NCI-H1436 (cell line): Measurements from ENCODE around the gene RND3.

Experiments used
- DNase-seq: peaks from one replicate; lab custom pipeline; 2025; lab: John Stamatoyannopoulos, UW

The RND3 gene

DNA sequence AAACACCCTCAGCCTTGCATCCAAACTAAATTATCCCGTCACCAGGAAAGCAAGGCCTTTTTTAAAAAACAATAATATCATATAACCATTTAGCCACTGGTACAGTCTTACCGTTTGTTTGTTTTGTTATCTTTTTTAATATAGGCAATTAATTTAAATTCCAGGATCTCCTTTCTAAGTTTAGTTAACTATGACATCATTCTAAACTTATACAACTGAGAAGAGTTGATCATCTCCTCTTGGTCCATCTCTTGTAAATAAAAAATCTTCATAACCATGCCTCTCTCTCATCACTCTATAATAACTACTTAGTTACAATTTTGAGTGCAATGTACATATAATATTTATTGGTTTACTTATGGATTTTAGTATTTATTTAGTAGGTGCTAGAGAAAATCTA, 46.2 kb downstream of the RND3 start:
- DNase-seq: no peak

DNA sequence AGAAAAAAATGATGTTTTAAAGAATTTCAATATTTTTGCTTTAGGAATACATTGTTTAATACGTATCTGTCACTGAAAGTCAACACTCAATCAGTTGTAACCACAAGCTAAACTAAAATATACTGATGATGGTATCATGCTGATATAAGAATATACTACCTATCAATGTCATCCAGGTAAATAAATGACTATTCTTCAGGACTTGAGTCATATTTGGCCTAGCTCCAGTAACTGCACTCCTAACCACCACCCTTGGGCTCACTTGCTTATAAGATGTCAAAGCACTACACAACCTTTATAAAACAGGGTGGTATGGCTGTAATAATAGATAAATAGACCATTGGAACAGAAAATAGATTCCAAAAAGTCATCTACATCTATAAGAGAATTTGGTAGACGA, 48.8 kb downstream of the RND3 start:
- no peak for DNase-seq

DNA sequence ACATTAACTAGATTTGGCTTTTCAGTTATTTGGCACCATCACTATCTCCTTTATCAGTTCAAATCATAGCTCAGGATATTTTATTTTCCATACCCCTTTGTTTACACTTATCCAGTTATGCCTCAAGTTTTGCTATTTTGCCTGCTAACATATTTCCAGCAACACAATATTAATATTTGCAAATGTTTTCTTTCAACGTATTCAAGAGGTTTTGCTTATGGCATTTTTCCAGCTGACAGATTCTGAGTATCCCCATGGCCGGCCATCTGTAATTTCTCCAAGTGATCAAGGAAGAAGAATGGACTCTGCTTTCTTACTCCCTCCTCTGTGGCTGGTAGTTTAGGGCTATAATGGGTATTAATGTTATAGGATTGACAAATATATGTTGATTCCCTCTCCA, 49.4 kb downstream of the RND3 start:
- DNase-seq: no peak

DNA sequence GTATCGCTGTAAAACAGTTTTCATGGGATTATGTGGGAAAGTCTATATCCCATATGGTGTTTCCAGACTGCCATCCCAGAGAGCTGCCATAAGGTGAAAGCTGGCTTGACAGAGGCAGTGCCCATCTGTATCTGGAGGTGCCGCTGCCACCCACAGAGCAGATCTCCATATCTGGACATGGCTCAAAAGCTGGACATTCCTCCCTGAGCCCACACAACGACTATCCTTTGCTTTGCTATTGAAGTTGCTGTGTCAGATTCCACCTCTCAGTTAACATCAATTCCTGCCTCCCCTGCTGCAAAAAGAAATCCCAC, 55.2 kb downstream of the RND3 start:
- DNase-seq: no peak

DNA sequence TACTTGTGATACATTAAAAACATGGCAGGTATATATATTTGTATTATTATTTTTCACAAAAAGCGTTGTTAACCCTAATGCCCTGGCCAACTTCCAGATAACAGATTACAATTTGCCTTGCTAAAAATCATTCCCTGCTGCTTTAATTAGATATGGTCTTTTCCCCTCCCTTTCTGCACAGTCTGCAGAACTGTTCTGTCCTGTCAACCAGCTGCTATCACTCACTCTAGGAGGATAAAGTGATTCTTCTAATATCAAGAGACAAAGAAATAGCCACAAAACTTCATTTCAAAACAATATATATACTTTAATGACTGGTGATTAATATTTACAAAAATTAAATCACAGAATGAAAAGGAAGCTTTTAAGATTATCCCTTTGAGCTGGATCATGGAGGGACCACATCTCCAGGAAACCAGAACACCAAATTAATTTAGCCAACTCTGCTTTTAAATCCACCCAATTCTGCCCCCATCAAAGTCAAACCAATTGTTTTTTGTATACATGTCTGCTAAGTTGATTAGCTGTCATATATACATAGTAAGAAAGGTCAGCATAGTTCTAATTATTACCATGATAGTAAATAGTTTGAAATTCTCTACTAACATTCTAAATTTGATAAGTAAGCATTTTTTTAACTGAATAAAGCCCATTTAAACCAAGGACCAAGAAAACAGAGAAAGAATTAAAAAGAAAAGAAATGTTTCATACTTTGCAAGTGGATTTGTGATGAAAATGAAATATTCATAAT, 55.7 kb downstream of the RND3 start:
- no peak for DNase-seq

DNA sequence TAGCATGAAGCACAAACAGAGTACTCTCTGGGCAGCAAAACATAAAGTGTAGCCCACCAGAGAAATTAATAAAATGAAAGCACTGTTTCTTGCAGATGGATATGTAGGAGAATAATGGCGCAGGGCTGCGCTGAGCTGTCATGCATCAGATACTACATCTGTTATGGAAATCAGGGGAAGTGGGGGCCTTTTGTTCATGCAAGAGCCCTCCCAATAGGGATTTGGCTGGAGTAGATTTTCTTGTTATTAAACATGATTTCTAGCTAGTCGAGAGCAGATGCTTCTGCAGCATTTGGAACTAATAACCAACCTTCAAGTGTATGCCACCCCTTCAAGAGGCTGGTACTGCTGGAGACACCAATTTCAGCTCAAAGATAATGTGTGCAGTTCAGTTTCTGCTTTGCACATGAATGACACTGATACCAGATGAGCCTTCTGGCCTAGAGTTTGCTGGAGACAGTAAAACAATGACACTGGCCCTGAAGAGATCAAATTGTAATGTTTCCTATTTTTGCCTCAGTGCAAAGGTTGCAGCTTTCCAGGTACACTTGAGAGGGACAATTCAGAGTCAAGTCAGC, 58.0 kb downstream of the RND3 start:
- peak; percentile 48 for DNase-seq

DNA sequence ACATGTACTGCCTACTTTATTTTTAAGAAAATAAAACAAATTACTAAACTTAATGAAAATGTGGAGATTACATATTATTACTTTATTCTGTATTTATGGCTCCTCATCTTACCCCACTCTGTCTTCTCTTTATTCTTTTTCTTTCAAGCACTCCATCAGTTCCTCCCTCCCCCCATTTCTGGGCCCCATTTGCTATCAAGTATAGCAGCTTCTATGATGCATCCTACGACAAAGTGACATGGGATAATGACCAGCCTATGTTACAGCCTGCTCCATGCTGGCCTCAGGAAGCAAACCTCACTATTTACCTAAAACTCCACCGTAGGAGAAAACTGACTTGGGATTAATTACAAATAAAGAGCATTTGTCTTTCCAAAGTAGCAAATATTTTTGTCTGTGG, 58.8 kb downstream of the RND3 start:
- no peak for DNase-seq

DNA sequence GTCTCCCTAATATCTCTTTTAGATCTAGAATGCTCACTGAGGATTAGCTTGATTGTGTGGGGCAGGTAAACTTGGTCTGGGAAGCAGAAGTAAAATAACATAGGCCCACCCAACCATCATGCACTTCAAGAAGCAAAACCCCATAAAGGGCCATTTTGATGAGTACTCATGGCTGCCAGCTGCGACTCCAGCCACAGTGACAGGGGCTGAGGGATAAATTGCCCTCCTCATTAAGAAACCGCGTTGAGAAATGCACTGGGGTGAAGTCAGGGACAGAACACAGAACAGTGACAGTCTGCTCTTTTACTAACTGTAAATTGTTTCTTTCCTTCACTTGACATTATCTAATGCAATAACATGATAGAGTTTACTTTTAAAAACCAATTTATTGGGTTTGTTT, 60.2 kb downstream of the RND3 start:
- peak; percentile 22 for DNase-seq

DNA sequence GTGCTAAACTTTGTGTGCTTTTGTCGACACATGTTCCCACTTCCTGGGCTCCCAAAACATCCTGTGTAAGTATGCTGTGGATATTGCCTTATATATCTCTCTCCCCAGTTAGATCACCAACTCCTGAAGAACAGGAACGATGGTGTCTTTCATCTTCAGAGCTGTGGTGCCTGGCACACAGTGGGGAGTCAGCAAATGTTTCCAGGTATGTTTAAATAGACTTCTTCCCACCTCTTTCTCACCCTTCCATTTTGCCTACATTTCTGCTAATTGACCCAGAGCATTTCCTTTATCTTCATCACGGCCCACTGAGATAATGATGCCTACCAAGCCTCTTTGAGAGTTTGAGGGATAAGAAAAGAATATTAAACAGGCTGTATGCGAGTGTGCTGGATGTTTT, 60.7 kb downstream of the RND3 start:
- no peak for DNase-seq

DNA sequence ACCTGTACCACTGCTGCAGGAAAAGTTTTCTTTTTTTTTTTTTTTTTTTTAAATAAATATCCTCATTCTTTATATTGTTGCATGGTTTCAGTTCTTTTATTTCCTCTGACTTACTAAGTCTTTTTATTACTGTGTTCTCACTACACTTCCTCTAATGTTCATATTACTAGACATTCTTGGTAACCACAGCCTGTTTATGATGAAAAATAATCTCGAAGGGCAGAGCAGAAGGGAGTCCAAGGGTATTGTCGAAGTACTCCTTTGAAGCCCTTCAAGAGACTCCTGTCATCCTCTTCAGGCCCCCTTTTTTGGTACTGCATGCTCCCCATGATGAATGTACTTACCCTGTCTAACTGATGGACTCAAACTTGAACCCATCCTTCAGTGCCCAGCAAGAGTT, 61.2 kb downstream of the RND3 start:
- DNase-seq: no peak

DNA sequence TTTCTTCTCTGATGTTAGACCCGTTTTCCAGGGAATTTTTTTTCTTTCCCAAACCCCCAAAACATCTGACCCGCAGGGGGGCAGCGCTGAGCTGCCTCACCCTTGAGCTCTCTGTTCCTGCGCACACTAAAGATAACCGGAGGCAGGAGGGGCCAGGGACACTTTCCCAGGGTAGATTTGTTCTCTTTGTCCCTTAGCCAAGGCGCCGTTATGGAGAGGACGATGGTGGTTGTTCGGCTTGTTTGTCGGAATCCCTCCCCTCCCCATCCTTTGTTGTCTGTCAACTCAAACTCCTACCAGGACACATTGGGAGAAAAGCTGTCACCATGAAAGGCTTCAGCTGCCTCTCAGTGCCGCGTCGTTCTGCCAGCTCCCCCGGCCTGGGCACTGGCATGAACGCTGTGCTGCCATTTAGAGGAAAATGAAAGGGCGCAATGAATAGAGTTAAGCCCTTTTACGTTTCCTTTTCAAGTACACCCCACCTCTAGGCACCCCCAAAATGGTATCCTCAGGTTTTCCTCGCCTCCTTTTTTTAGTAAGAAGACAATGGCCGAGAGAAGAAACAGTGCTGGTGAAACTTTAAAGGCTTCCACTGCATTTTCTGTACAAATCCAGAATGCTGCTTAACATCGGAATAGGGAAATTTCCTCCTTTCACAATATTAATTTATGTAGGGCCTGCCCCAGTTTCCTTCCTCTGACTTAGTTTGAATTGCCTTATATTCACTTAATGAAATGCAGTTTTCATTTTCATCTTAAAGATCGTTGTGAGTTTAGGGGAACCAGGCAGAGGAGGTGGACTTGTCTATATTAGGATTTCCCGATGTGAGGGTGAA, 62.1 kb downstream of the RND3 start:
- DNase-seq: no peak

DNA sequence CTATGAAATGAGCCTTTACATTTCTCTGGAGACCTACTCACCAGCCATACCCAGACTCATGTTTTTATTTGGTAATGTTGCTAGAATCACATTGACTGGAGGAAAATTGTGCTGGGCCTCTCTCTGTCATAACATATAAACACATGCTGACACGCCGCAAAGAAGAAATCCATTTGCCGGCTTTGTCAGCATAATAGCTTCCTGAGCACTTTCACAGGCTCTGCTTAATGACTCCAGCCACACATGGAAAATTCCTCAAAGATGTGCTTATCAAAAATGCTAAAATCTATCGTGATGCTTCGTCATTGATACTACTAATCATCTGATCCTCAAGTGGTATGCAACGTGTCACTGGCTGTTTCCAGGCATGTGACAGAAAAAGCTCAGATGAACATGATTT, 63.1 kb downstream of the RND3 start:
- DNase-seq: no peak

DNA sequence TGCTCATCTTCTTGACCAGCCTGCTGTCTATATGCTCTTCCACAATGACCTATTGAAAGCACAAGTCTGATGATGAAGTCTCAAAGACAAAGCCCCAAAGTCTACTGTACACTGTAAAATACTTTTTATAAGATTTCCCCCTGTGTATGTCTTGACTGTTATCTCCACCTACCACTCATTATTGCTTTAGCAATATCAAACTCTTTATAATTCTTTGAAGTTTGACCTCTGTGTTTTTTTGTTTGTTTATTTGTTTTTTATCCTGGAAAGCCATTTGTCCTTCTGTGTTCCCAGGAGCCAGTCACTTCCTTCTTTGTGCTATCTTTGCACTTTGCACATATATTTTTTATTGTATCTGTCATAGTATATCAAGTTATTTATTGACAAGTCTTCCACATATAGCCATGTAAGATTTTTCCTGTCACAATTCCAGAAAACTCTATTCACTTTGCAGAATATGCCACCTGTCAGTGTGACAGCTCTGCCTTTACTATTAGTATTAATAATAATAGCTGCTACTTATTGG, 66.3 kb downstream of the RND3 start:
- no peak for DNase-seq

DNA sequence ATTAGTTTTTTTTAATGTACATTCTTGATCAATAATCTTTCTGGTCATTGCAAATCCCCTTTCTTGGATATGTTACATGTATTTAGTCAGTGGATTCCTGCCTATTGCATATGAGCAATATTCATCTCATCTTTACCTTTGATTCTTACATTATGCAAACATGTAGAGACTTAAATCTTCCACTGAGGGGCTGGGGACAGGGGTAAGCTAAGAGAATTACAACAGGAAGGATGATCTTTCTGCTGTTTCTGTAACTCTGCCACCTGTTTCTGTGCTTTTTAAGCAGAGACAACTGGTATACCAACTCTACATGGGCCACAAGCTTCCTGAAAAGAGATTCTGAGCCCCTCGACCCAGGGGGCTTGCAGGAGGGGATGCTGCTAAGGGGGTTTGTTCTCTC, 68.6 kb downstream of the RND3 start:
- DNase-seq: no peak
